Chondrocyte (in vitro differentiated cells): ENCODE data around the gene AK3. TPM values are rescaled to one million over a fixed set of nuclear protein-coding genes. Genes with fewer than 3 reads are reported as not detected.

Source experiments
- DNase-seq: peaks from one replicate; pipeline ENCODE4 v3.0.0; 2021; ENCODE audit warnings: mixed read lengths, low spot score
- H3K27ac Mint-ChIP-seq: one replicate; pipeline ENCODE4 v1.8.0; 2021; ENCODE audit warnings: mild to moderate bottlenecking, moderate library complexity, mixed read lengths; ENCODE audit not compliant: unreplicated experiment
- H3K27me3 Mint-ChIP-seq: 2 replicates; pipeline ENCODE4 v1.8.0; 2021; ENCODE audit warnings: low read depth, mixed read lengths
- H3K36me3 Mint-ChIP-seq: 2 replicates; pipeline ENCODE4 v1.8.0; 2021; ENCODE audit warnings: low read depth, mixed read lengths
- H3K4me1 Mint-ChIP-seq: 2 replicates; pipeline ENCODE4 v1.8.0; 2021; ENCODE audit warnings: low read depth, mild to moderate bottlenecking, mixed read lengths
- H3K4me3 Mint-ChIP-seq: one replicate; pipeline ENCODE4 v1.8.0; 2021; ENCODE audit warnings: mild to moderate bottlenecking, moderate library complexity, mixed read lengths; ENCODE audit not compliant: unreplicated experiment
- H3K9me3 Mint-ChIP-seq: 2 replicates; pipeline ENCODE4 v1.8.0; 2021; ENCODE audit warnings: low read depth, mixed read lengths
- CTCF ChIP-seq: fragments of 200-600 bp; sonication (generic); IDR thresholded peaks from 2 replicates; pipeline ENCODE4 v1.5.0; 2021; ENCODE audit warnings: antibody characterized with exemption, mild to moderate bottlenecking, moderate library complexity
- total RNA-seq: library from RNA; stranded (reverse); gene quantifications from 3 replicates; pipeline ENCODE4 v1.2.1, GENCODE V29; 2021

The AK3 gene
- total RNA-seq, 1 donor from 2014 or later: 39.7 TPM

- peaks cover 20% of the 10 kb centered on the region for H3K4me1 Mint-ChIP-seq
- no peak for DNase-seq
- H3K9me3 Mint-ChIP-seq: no peaks in the 10 kb centered on the region
- H3K4me3 Mint-ChIP-seq: no peak overlapping the region
- peaks cover 7% of the 10 kb centered on the region for H3K36me3 Mint-ChIP-seq
- no peak overlapping the region for H3K27ac Mint-ChIP-seq
- H3K27me3 Mint-ChIP-seq: no peaks in the 10 kb centered on the region
- TF ChIP-seq CTCF: no peak
These were observed 56.2 kb downstream of the AK3 start for GRCh38 chr9:4684820-4685219.

DNA sequence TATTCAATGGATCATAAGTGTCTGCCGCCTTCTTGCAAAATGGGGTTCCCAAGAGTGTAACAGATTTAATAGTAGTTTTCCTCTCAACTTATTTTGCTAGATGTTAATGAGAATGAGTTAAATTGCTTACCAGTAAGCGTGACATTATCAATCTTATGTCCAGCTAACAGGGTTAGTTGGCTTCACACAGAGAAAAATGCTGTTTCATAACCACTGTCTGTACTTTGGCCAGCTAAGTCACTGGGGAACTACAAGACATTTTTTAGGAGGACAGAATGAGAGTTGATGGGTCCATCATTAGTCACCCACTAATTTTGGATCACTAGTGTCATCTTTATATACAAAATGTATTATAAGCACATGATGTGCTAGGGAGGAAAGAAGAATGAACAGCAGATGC is 60.3 kb downstream of the AK3 start:
- Mint-ChIP-seq H3K36me3 (peaks cover 7% of the 10 kb centered on the region), H3K4me3 (no peak overlapping the region), H3K27ac (no peak overlapping the region), H3K4me1 (peaks cover 6% of the 10 kb centered on the region), H3K9me3 (no peaks in the 10 kb centered on the region), H3K27me3 (no peaks in the 10 kb centered on the region)
- no peak for DNase-seq
- TF ChIP-seq CTCF: no peak

DNA sequence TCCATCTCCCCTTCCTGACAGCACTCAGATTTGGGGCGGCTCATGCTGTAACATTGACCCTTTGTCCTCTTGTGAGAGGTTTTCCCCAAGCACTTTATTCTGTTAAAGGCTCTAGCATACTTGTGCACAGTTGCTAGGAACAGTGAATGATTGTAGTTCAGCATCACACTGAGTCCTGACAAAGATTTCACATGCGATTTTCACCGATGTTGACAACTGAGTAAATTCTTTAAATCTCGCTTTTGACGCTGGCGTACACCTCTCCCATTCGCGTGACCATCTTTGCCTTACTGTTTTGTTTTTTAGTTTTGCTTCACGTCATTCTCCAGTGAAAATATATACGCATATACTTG is 60.9 kb downstream of the AK3 start:
- Mint-ChIP-seq H3K4me3 (no peak overlapping the region), H3K4me1 (peaks cover 12% of the 10 kb centered on the region), H3K9me3 (no peaks in the 10 kb centered on the region), H3K27me3 (no peaks in the 10 kb centered on the region), H3K27ac (no peak overlapping the region), H3K36me3 (peaks cover 4% of the 10 kb centered on the region)
- no peak for TF ChIP-seq CTCF
- no peak for DNase-seq

DNA sequence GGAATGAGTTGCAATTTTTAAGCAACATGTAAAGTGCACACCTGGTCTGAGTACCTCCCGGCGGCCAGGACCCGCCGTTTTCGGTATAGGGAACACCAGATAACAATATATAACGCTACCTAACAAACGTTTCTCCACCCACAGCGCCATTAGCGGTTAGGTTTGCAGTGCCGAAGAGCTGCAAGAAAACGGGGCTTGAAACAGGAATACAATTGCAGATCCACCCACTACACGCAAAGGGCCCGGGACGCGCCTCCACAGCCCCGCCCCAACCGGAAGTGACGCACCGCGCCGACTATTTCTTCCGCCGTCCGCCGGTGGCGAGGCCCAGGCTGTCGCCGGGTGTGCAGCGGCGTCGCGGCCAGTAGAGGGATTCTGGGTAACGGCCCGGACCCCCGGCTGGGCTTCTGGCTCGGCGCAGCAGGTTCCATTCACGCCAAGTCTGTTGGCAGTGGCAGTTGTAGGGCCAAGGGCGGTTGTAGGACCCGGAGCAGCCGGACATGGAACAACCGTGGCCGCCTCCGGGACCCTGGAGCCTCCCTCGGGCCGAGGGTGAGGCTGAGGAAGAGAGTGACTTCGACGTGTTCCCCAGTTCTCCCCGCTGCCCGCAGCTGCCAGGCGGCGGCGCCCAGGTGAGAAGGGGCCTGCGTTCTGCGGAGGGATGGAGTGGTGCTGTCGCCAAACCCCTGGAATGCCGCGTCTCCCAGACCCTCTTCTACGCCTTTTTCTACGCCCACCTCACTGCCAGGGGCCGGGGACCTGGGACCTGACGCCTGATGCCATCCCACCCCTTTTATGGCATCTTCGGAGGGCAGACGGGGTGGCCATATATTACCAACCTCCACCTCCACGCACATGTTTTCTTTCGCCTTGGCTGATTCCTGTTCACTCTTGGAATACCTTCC is 61.5 kb downstream of the AK3 start, which contains the start of gene CDC37L1:
TSS of gene CDC37L1 (plus strand) at position 302 of the 905 bp plus-strand sequence. CDS start at position 501, 199 bp downstream.
- Mint-ChIP-seq H3K36me3 (no peaks in the 10 kb centered on the region), H3K27me3 (no peaks in the 10 kb centered on the region), H3K4me1 (peaks cover 18% of the 10 kb centered on the region), H3K9me3 (no peaks in the 10 kb centered on the region), H3K4me3 (no peak within 1 kb of the TSS), H3K27ac (no peak within 1 kb of the TSS)
- TF ChIP-seq CTCF: peak; percentile 83
- DNase-seq: peak; percentile 99

GRCh38 chr9:4678679-4679267 is 62.2 kb downstream of the AK3 start:
- no peak overlapping the region for H3K4me3 Mint-ChIP-seq
- H3K27me3 Mint-ChIP-seq: no peaks in the 10 kb centered on the region
- TF ChIP-seq CTCF: no peak
- no peaks in the 10 kb centered on the region for H3K36me3 Mint-ChIP-seq
- DNase-seq: no peak
- no peak overlapping the region for H3K27ac Mint-ChIP-seq
- peaks cover 19% of the 10 kb centered on the region for H3K4me1 Mint-ChIP-seq
- H3K9me3 Mint-ChIP-seq: no peaks in the 10 kb centered on the region
